CD4-positive, alpha-beta T cell treated with Interleukin-15 for 4 hours (primary cell): ENCODE data around the gene ITGA7.
"Not testable (repeated sequence)": the region's sequence is repeated elsewhere in the genome, so short reads cannot be mapped to it uniquely, and the experiment has no call there.

Experiments
- DNase-seq: peaks from one replicate; pipeline ENCODE4 v3.0.0-alpha.2; 2020; ENCODE audit warnings: low spot score

The ITGA7 gene

DNA sequence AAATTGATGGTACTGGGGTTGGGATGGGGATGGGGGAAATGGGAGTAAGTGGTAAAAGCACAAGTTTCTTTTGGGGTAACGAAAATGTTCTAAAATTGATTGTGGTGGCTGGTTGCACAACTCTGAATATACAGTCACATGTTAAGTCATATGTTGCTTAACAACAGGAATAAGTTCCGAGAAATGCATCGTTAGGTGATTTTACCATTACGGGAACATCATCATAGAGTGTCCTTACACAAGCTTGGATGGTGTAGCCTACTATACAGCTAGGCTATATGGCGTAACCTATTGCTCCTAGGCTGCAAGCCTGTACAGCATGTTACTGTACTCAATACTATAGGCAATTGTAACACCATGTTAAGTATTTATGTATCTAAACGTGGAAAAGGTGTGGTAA, 31.0 kb downstream of the ITGA7 start:
- no peak for DNase-seq

DNA sequence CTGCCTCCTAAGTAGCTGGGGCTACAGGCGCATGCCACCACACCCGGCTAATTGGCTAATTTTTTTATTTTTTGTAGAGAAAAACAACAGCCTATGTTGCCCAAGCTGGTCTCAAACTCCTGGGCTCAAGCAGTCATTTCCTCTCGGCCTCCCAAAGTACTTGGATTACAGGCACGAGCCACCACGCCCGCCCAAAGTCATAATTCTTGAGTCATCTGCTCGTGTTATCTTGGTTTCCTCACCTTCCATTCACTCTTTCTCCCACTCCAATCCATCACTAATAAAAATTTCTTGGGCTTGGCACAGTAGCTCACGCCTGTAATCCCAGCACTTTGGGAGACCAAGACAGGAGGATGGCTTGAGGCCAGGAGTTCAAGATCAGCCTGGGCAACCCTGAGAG, 32.0 kb downstream of the ITGA7 start:
- no peak for DNase-seq

GRCh38 chr12:55673638-55674037, 34.1 kb downstream of the ITGA7 start:
- DNase-seq = no peak

DNA sequence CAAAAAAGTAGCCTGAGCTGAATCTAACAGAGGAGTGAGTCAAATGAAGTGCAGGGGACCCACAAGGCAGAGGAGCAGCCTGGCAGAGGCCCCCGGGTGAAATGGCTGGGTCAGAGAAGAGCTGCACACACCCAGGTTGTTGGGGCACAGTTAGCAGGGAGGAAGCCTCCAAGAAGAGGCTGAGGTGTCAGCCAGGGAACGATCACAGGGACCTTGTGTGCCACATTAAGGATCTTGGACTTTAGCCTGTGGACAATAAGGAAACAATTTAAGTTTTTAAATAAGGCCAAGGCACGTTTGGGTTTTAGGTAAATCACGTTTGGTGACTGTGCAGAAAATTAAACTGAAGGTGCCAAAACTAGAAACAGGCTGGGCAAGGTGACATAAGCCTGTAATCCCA, 36.0 kb downstream of the ITGA7 start:
- no peak for DNase-seq

DNA sequence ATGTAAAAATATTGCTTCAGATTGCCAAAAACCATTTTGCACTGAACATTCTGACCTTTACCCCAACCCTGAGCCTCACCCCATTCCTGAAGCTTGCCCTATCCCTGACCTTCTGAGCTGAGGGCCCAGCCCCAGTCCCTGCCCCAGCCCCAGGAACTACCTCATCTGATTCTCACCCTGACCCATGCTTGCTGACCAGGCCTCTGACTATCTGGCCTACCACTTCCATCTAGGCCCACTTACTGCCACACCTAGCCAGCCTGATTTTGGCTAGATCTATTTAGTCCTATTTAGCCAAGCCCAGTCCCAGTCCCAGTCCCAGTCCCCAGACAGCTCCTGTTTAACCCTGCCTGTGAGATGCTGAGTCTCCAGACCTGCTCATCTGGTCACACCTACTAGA, 37.4 kb downstream of the ITGA7 start:
- no peak for DNase-seq

DNA sequence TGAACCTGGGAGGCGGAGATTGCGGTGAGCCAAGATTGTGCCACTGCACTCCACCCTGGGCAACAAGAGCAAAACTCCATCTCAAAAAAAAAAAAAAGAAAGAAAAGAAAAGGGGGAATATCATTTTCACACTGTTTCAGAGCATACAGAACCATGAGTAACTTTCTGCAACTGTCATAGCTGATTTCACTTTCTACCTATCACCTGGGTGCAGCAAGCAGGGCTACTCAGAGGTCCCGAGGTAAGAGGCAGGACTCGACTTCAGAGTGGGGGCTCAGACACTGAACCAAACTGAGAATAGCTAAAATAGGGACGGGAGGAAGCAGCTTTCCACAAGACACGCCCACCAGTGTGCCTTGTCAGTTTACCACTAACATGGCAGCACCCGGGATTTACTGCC, 41.2 kb downstream of the ITGA7 start:
- no peak for DNase-seq

GRCh38 chr12:55664826-55665225, 42.9 kb downstream of the ITGA7 start:
- no peak for DNase-seq

DNA sequence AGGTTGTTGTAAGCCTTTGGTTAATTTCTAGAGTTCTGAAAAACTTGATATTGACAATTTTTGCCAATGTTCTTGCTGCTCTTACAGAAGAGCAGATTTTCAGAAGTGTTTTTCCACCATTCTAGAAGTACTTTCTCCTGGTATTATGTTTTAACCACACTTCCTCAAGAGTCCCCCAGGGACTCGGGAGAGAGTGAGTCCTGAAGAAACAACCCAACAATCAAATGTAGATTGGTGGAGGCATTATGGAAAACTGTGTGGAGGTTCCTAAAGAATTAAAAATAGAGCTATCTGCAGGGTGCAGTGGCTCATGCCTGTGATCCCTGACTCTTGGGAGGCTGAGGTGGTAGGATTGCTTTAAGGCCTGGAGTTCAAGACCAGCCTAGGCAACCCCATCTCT, 44.3 kb downstream of the ITGA7 start:
- no peak for DNase-seq

- no peak for DNase-seq
Measured at GRCh38 chr12:55659486-55660385, 48.0 kb downstream of the ITGA7 start.

DNA sequence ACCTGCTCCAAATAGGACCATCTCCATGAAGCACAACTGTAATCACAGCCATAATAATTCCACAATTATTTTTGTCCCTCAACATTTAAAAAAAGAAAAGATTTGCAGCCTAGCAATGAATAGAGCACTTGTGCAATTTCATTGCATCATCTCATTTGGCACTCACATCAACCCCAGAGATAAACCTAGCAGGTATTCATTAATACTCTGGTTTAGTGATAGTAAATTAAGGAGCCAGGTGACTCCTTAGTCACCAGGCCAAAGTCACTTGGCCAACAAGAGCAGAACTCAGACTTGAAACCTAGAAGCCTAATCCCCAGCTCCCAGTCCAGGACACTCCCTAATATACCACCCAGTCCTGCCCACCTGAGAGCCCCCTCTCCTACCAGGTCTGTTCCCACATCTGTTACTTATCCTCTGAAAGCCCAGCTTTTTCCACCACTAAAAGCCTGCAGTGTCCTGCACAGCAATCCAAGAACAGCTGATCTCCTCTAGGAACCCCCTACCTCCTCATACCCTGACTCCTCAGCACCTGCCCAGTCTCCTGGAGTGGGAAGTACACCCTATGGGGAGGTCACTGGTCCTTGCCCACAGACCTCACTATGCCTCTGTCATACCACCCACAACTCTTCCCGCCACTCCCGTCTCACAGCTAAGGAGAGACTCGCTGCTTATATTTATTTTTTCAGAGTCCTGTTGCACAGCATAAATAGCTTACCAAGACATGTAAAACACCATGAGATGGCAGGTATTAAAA, 48.9 kb downstream of the ITGA7 start:
- no peak for DNase-seq

DNA sequence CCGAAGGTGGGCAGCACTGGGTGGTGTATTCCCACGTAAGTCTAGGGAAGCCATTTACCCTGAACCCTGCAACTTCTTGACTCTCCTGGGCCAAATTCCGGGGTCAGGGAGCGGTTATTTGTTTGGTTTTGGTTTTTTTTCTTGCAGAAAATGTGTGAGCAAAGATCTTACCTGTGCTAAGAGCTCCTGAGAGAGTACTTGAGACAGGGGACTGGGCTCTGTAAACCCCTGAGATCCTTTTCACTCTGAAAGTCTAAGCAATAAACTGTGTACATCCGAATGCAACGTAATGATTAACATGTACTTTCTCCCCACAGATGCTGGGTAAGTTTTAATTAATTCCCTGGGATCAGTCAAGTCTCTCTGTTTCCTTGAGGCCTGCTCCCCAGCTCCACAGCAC, 49.5 kb downstream of the ITGA7 start:
- no peak for DNase-seq

DNA sequence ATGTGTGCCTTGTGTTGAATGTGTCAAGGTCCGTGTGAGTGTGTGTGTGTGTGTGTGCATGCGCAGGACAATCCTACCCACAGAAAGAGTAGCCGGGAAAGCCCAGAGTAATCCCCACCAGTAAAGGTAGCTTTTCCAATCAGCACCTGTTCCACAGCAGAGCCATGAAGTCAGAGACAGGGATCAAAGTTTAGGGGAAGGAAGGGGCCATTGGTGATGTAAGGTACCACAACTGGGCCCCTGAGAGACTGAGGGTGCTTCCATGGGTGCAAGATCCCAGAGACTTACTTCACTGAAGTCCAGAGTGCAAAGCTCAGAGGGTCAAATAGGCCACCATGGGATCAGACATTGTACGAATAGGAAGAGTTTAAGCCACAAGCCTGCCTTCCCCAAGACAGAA, 50.5 kb downstream of the ITGA7 start:
- no peak for DNase-seq

- no peak for DNase-seq
Measured at GRCh38 chr12:55654511-55655214, 53.0 kb downstream of the ITGA7 start.

- no peak for DNase-seq
Measured at GRCh38 chr12:55653031-55653430, 54.7 kb downstream of the ITGA7 start.

DNA sequence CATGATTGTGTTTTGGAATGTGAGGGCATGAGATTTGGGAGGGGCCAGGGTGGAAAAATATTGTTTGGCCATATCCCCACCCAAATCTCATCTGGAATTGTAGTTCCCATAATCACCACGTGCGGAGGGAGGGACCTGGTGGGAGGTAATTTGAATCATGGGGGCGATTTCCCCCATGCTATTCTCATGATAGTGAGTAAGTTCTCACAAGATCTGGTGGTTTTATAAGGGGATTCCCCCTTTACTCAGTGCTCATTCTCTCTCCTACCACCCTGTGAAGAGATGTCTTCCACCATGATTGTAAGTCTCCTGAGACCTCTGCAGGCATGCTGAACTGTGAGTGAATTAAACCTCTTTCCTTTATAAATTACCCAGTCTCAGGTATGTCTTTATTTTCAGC, 55.4 kb downstream of the ITGA7 start:
- no peak for DNase-seq

- DNase-seq = no peak
Measured at GRCh38 chr12:55651299-55651683, 56.4 kb downstream of the ITGA7 start.

DNA sequence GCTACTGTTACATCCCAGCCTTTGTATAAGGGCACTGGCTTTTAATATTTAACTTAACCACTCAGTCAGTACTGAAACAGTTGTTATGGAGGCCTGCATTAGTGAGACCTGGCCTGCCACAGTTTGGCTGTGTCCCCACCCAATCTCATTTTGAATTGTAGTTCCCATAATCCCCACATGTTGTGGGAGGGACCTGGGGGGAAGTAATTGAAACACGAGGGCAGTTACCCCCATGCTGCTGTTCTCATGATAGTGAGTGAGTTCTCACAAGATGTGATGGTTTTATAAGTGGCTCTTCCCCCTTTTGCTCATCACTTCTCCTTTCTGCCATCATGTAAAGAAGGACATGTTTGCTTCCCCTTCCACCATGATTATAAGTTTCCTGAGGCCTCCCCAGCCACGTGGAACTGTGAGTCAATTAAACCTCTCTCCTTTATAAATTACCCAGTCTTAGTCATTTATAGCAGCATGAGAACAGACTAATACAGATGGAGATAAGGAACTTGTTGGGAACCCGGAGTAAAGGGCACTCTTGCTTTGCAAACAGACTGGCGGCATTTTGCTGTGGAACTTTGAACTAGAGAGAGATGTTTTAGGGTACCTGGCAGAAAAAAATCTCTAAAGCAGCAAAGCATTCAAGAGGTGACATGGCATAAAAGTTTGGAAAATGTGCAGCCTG, 56.9 kb downstream of the ITGA7 start:
- not testable (repeated sequence) for DNase-seq

- no peak for DNase-seq
Measured at GRCh38 chr12:55647027-55647426, 60.7 kb downstream of the ITGA7 start.

GRCh38 chr12:55644591-55644990, 63.1 kb downstream of the ITGA7 start:
- no peak for DNase-seq

- DNase-seq = no peak
Measured at GRCh38 chr12:55642669-55643068, 65.0 kb downstream of the ITGA7 start.

DNA sequence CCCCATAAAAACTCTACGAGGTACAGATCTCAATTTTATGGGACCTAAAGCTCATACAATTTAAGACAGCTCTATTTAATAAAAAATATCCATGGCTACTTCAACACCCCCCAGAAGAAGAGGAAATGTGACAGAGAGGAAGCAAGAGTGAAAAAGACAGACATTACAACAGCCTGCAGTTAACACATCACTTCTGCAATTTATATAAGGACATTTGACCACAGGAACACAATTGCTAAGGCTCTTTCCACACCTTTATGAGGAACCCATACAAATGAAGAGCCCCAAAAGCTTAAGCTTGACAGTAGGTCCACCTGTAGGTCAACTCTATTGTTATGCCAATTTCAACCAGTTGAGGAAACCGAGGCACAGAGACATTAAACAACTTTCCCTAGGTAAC, 65.4 kb downstream of the ITGA7 start:
- no peak for DNase-seq

GRCh38 chr12:55641595-55641994, 66.1 kb downstream of the ITGA7 start:
- no peak for DNase-seq
